AG04450 (cell line): ENCODE data around the gene CDADC1. TPM values are rescaled to one million over a fixed set of nuclear protein-coding genes. Genes with fewer than 3 reads are reported as not detected.

Source experiments
- CTCF ChIA-PET: fragments of 300-600, 350-600 bp; formaldehyde crosslinking; extraction: SDS; loops from one replicate; lab custom pipeline; 2022; ENCODE audit warnings: antibody characterized with exemption, inconsistent platforms; lab: Charles Lee
- POLR2A ChIA-PET: fragments of 350-600 bp; formaldehyde crosslinking; extraction: SDS; loops from one replicate; lab custom pipeline; 2021; ENCODE audit warnings: antibody characterized with exemption, inconsistent platforms; lab: Yijun Ruan, JAX
- DNase-seq: peaks from one replicate; pipeline ENCODE4 v3.0.0-alpha.2; 2011; ENCODE audit warnings: low read depth, low spot score
- H3K27ac ChIP-seq: one replicate; pipeline ENCODE4 v1.5.1; 2012; ENCODE audit warnings: low read depth, low read length, control low read depth
- H3K27me3 ChIP-seq: one replicate; pipeline ENCODE4 v1.6.0; 2012; ENCODE audit warnings: low read length; ENCODE audit not compliant: control insufficient read depth, insufficient read depth
- H3K4me3 ChIP-seq: 2 replicates; pipeline ENCODE4 v1.5.1; 2011; ENCODE audit warnings: mild to moderate bottlenecking, low read depth, low read length, control low read depth
- H3K9me3 ChIP-seq: 2 replicates; pipeline ENCODE4 v1.5.1; 2012; ENCODE audit warnings: low read length; ENCODE audit not compliant: control insufficient read depth, insufficient read depth
- polyA plus RNA-seq: library from polyadenylated mRNA; depleted of rRNA; stranded (reverse); fragments of >200 nt; gene quantifications from 2 replicates; pipeline ENCODE4 v1.2.3, GENCODE V29; 2011
- TF ChIP-seq, protein P1 (sequence below): IDR thresholded peaks from 2 replicates; pipeline ENCODE4 v1.5.1; 2011; ENCODE audit warnings: low read depth, low read length, control low read depth, inconsistent platforms

Gene CDADC1
- polyA plus RNA-seq, 1 experiment, result 6.4 TPM

DNA sequence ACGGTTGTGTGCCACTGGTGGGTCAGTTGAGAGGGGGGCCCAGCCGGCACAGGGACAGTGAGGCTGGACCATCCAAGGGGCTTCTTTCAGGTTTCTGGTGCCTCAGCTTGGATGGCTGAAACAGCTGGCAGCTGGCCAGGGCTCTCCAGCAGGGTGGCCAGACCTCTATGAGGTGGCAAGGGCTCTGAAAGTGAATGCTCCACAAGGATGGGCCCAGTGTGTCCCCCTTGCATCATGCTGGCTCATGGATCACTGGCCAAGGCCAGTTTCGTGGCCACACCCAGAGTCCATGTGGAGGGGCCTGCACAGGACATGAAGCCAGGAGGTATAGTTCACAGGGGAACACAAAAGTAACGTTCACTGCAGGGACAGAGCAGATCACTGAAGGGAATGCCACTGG is 49.6 kb downstream of the CDADC1 start:
- Histone ChIP-seq H3K27ac (no peak overlapping the region), H3K27me3 (no peaks in the 10 kb centered on the region), H3K4me3 (no peak overlapping the region), H3K9me3 (no peaks in the 10 kb centered on the region)
- TF ChIP-seq, protein P1, sequence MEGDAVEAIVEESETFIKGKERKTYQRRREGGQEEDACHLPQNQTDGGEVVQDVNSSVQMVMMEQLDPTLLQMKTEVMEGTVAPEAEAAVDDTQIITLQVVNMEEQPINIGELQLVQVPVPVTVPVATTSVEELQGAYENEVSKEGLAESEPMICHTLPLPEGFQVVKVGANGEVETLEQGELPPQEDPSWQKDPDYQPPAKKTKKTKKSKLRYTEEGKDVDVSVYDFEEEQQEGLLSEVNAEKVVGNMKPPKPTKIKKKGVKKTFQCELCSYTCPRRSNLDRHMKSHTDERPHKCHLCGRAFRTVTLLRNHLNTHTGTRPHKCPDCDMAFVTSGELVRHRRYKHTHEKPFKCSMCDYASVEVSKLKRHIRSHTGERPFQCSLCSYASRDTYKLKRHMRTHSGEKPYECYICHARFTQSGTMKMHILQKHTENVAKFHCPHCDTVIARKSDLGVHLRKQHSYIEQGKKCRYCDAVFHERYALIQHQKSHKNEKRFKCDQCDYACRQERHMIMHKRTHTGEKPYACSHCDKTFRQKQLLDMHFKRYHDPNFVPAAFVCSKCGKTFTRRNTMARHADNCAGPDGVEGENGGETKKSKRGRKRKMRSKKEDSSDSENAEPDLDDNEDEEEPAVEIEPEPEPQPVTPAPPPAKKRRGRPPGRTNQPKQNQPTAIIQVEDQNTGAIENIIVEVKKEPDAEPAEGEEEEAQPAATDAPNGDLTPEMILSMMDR, result no peak
- CTCF ChIA-PET, result interaction anchor here (0.9 to 1.0 kb wide), 3 partner anchors 11 to 122 kb away, joined by 3 read pairs; no protein-coding TSS in a partner anchor
- DNase-seq, result no peak
- POLR2A ChIA-PET, result no interaction called here

DNA sequence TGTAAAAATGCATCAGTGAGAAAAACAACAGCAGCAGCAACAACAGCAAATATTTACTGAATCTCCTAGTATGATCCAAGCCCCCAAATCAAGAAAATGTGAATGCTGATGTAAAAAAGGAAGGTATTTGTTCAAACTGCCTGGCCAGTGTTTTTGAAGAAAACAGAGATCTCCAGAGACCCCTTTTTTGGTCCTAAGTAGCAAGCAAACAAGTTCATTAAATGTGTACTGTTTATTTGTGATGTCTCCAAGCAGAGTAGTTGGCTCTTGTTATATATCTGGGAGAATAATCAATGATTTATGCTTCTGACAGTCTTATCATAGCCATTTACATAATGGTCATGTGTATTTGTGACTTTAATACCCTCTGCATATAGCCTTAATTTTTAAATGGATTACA is 50.7 kb downstream of the CDADC1 start:
- POLR2A ChIA-PET, result no interaction called here
- TF ChIP-seq, protein P1, result no peak
- CTCF ChIA-PET, result interaction anchor here (0.7 to 1.3 kb wide), 3 partner anchors 8 to 138 kb away, joined by 3 to 7 read pairs (median 3); no protein-coding TSS in a partner anchor
- H3K4me3 ChIP-seq, result no peak overlapping the region
- H3K27ac ChIP-seq, result no peak overlapping the region
- H3K27me3 ChIP-seq, result no peaks in the 10 kb centered on the region
- H3K9me3 ChIP-seq, result no peaks in the 10 kb centered on the region; the same call in 1 of the 2 replicates
- DNase-seq, result no peak

DNA sequence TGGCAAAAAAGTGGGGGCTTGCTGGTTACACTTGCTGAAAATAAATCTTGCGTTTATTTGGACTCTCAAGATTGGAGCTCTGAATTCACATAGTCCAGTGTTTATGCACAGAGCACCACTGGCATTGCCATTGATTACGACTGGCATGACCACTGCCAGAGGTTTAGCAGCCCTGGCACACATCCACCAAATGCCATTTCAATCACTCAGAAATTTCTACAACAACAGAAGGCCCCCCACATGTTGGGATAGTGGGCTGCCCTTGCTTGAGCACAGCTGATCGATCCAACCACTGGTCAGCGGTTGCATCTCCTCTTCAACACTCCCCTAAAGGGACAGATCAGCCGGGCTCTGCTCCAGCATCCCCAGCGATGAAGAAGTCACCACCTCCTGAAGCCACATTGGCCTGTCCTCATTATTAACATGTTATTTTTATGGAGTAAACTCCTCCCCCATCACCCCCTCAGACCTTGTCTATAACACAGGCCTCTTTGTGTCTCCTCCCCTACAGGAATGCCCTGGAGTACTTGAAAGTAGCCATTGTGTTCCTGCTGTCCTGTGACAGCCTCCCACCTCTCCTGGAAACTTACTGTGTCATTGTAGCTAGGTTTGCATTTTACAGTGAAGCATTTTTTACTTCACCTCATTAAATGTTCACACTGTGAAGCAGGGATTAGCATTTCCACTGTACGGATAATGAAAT is 51.3 kb downstream of the CDADC1 start:
- Histone ChIP-seq H3K4me3 (no peak overlapping the region), H3K27ac (peak overlapping the region; percentile 11), H3K9me3 (no peaks in the 10 kb centered on the region; the same call in 1 of the 2 replicates), H3K27me3 (no peaks in the 10 kb centered on the region)
- ChIA-PET POLR2A (no interaction called here), CTCF (interaction anchor here (0.7 to 1.6 kb wide), 4 partner anchors 8 to 261 kb away, joined by 3 to 7 read pairs (median 4); no protein-coding TSS in a partner anchor)
- DNase-seq, result no peak
- TF ChIP-seq, protein P1, result no peak

DNA sequence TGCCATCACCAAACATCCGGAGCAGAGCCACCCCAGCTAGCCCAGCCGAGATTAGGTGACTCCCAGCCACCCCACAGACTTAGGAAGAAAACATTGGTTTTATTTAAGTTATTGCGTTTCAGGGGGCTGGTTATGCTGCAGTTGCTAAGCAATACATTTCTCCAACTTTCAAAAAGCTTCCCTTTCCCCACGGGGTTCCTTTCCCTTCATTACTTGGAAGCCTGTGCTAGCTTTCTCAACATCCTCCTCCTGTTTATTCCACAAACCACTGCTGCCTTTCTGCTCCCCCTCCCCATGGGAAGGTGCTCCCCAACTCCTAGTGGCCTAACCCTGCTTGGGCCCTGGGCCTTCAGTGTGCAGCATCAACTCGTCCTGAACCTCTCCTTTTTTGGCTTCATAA is 52.6 kb downstream of the CDADC1 start:
- no peak overlapping the region for H3K27ac ChIP-seq
- H3K27me3 ChIP-seq, result no peaks in the 10 kb centered on the region
- POLR2A ChIA-PET, result no interaction called here
- DNase-seq, result no peak
- TF ChIP-seq, protein P1, result no peak
- H3K4me3 ChIP-seq, result no peak overlapping the region
- CTCF ChIA-PET, result interaction anchor here (0.6 to 3.2 kb wide), 11 partner anchors 8 to 307 kb away, joined by 3 to 34 read pairs (median 4); no protein-coding TSS in a partner anchor
- H3K9me3 ChIP-seq, result no peaks in the 10 kb centered on the region; the same call in 1 of the 2 replicates
